Left ventricle myocardium inferior (tissue), 1 donor: ENCODE results near the gene TLR1. TPM values are rescaled to one million over a fixed set of nuclear protein-coding genes. Genes with fewer than 3 reads are reported as not detected.
"Not testable (repeated sequence)": the region's sequence is repeated elsewhere in the genome, so short reads cannot be mapped to it uniquely, and the experiment has no call there.

Source experiments
- DNase-seq: peaks from one replicate; pipeline ENCODE4 v3.0.0-alpha.2; 2020
- H3K27ac ChIP-seq: fragments of 200-600 bp; replicated peaks from 2 replicates; pipeline ENCODE4 v1.8.0; 2021
- H3K27me3 ChIP-seq: fragments of 200-600 bp; 2 replicates; pipeline ENCODE4 v1.8.0; 2021; ENCODE audit warnings: low read depth
- H3K36me3 ChIP-seq: fragments of 200-600 bp; 2 replicates; pipeline ENCODE4 v1.8.0; 2021
- H3K4me1 ChIP-seq: fragments of 200-600 bp; 2 replicates; pipeline ENCODE4 v1.8.0; 2021
- H3K4me3 ChIP-seq: fragments of 200-600 bp; 2 replicates; pipeline ENCODE4 v1.8.0; 2021; ENCODE audit warnings: mild to moderate bottlenecking, moderate library complexity
- H3K9me3 ChIP-seq: fragments of 200-600 bp; replicated peaks from 2 replicates; pipeline ENCODE4 v1.8.0; 2021
- CTCF ChIP-seq: fragments of 200-600 bp; IDR thresholded peaks from 2 replicates; pipeline ENCODE4 v1.8.0; 2021; ENCODE audit warnings: antibody characterized with exemption, mild to moderate bottlenecking, borderline replicate concordance
- intact Hi-C: fragments of 100-400 bp; cut with micrococcal nuclease; formaldehyde crosslinking; loops from one replicate; pipeline ENCODE4 v1.11.0; 2022
- total RNA-seq: library from RNA; stranded (reverse); fragmentation: NEBNext Ultra II Directional; extraction: Animal tissue kit (Norgen Biotek cat#: 25700); gene quantifications from one replicate; pipeline ENCODE4 v1.2.1, GENCODE V29; 2021
- donor health status: DM: no; HTN: yes; CAD: no; lungs with severe emphysema.

TLR1 gene
- total RNA-seq, 1 donor from 2014 or later: 3.5 TPM

GRCh38 chr4:38781854-38782261, 22.7 kb downstream of the TLR1 start:
- Histone ChIP-seq H3K27me3 (no peaks in the 10 kb centered on the region), H3K4me3 (no peak overlapping the region), H3K27ac (no peak overlapping the region), H3K9me3 (peaks cover 2% of the 10 kb centered on the region), H3K36me3 (no peaks in the 10 kb centered on the region), H3K4me1 (no peaks in the 10 kb centered on the region)
- no peak for DNase-seq
- intact Hi-C loops: no loop called here
- TF ChIP-seq CTCF: no peak

GRCh38 chr4:38780833-38781484, 23.6 kb downstream of the TLR1 start:
- TF ChIP-seq CTCF: no peak
- Histone ChIP-seq H3K4me1 (no peaks in the 10 kb centered on the region), H3K27me3 (no peaks in the 10 kb centered on the region), H3K36me3 (no peaks in the 10 kb centered on the region), H3K4me3 (no peak overlapping the region), H3K9me3 (peaks cover 2% of the 10 kb centered on the region), H3K27ac (no peak overlapping the region)
- DNase-seq: no peak
- intact Hi-C loops: no loop called here

GRCh38 chr4:38779790-38780189, 24.8 kb downstream of the TLR1 start:
- no peak for TF ChIP-seq CTCF
- Histone ChIP-seq H3K27ac (no peak overlapping the region), H3K4me1 (no peaks in the 10 kb centered on the region), H3K4me3 (no peak overlapping the region), H3K27me3 (no peaks in the 10 kb centered on the region), H3K9me3 (peaks cover 4% of the 10 kb centered on the region), H3K36me3 (no peaks in the 10 kb centered on the region)
- intact Hi-C loops: no loop called here
- no peak for DNase-seq

GRCh38 chr4:38777925-38778324, 26.7 kb downstream of the TLR1 start:
- H3K4me3 ChIP-seq, DNase-seq, H3K27ac ChIP-seq, intact Hi-C loops, H3K4me1 ChIP-seq, H3K36me3 ChIP-seq, H3K27me3 ChIP-seq: not testable (repeated sequence)
- peaks cover 13% of the 10 kb centered on the region for H3K9me3 ChIP-seq

- intact Hi-C loops: no loop called here
- no peak overlapping the region for H3K27ac ChIP-seq
- peaks cover 13% of the 10 kb centered on the region for H3K9me3 ChIP-seq
- no peak for DNase-seq
- H3K27me3 ChIP-seq: no peaks in the 10 kb centered on the region
- no peak overlapping the region for H3K4me3 ChIP-seq
- TF ChIP-seq CTCF: no peak
- H3K4me1 ChIP-seq: no peaks in the 10 kb centered on the region
- H3K36me3 ChIP-seq: no peaks in the 10 kb centered on the region
These were observed 29.3 kb downstream of the TLR1 start for GRCh38 chr4:38775326-38775725.

- peaks cover 13% of the 10 kb centered on the region for H3K9me3 ChIP-seq
- H3K4me1 ChIP-seq: no peaks in the 10 kb centered on the region
- no peak for TF ChIP-seq CTCF
- H3K4me3 ChIP-seq: no peak overlapping the region
- H3K36me3 ChIP-seq: no peaks in the 10 kb centered on the region
- no peaks in the 10 kb centered on the region for H3K27me3 ChIP-seq
- DNase-seq: no peak
- intact Hi-C loops: no loop called here
- no peak overlapping the region for H3K27ac ChIP-seq
These were observed 30.2 kb downstream of the TLR1 start for GRCh38 chr4:38774181-38774955.

GRCh38 chr4:38770281-38770680, 34.3 kb downstream of the TLR1 start:
- H3K36me3 ChIP-seq, H3K4me3 ChIP-seq, H3K27me3 ChIP-seq, DNase-seq, intact Hi-C loops, H3K27ac ChIP-seq, H3K4me1 ChIP-seq: not testable (repeated sequence)
- H3K9me3 ChIP-seq: peaks cover 10% of the 10 kb centered on the region
